Inferior parietal cortex (tissue), 1 donor: ENCODE results near the gene CXCL16.
"Not testable (repeated sequence)": the region's sequence is repeated elsewhere in the genome, so short reads cannot be mapped to it uniquely, and the experiment has no call there.

Experiments
- DNase-seq: peaks from one replicate; pipeline ENCODE4 v3.0.0-alpha.2; 2016; ENCODE audit errors: extremely low spot score

Gene CXCL16

DNA sequence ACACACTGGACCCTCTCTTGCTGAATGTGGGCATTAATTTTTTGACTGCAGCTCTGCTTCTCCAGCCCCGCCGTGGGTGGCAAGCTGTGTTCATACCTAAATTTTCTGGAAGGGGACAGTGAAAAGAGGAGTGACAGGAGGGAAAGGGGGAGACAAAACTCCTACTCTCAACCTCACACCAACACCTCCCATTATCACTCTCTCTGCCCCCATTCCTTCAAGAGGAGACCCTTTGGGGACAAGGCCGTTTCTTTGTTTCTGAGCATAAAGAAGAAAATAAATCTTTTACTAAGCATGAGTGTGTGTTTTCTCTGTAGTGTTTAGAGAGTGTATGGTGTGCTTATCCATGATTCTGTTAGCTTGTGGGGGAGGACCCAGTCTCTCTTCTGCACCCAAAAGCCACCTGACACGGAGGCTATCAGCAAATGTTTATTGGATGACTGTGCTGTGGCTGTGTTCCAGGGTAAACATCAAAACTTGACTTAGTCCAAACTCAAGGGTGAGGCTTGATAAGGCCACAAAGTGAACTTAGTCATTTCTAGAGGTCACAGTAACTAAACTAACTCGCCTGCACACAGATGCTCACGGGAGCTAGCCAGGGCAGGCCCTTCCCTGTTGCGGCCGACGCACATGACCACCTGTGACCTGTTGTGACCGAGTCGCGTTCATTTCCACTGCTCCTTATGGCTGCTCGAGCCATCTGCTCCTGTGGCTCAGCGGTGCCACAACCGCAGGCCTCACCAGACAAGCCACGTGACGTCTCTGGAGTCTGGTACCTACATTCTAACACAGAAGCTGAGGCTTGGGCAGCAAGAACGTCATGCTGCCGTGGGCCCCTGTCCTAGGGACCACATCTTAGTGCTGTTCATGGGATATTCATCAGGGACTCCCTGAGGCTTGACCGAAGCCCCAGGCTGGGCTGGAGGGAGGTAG lies 18.3 kb downstream of the CXCL16 start:
- DNase-seq = no peak

- no peak for DNase-seq
Observed at GRCh38 chr17:4720787-4721186, 18.9 kb downstream of the CXCL16 start.

DNA sequence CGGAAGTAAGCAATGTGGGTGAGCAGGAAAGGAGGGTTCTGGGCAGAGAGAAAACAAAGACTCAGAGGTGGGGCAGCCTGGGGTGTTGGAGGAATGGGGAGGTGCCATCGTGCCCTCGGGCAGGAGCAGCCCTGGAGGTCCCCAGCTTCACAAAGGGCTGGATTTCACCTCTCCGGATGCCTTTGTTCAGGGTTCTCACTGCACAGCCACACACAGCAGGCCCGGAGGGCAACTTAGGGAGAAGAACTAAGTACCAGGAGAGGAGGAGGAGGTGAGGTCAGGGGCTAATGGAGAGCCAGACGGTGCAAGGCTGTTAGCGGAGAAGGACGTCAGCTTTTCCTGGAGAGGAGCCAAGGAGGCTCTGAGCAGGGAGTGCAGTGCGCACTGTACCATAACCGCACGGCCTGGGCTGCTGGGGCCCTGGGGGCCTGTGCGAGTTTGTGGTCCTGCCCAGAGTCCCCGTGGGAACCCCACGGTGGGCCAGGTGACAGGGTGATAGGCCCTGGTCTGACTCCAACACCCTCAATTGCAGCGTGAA lies 20.0 kb downstream of the CXCL16 start:
- DNase-seq = no peak

DNA sequence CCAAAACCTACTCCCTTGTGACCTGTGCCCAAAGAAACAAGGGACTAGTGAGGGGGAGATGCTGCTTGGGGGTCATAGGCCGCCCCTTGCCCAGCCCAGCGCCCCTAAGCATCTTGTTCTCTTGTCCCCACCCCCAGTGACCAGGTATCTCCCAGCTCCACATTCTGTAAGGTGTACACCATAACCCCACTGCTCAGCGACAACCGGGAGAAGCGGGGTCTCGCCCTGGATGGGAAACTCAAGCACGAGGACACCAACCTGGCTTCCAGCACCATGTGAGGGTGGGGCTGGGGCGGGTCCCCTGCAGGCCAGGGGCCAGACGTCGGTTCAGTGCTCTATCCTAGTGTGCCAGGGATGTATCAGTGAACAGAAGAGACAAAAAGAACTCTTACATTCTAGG lies 20.6 kb downstream of the CXCL16 start:
- DNase-seq = no peak

- DNase-seq = no peak
Observed at GRCh38 chr17:4718276-4718675, 21.5 kb downstream of the CXCL16 start.

- no peak for DNase-seq
Observed at GRCh38 chr17:4717791-4718190, 21.9 kb downstream of the CXCL16 start.

DNA sequence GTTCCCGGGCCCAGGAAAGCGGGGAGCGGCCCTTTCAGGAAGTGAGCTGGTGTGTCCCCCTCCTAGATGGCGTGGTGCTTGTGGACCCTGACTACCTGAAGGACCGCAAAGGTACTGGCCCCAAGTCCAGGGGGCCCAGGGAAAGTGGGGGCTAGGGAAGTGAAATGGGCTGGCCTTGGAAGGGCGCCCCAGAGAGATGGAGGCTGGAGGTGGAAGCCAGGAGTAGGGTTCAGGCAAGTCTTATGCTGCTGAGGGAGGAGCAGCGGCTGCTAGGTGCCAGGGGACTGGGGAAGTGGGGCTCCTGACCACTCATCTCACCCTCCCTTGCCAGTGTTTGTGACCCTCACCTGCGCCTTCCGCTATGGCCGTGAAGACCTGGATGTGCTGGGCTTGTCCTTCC lies 23.6 kb downstream of the CXCL16 start:
- no peak for DNase-seq

- DNase-seq = no peak
Observed at GRCh38 chr17:4715063-4715744, 24.5 kb downstream of the CXCL16 start.

- not testable (repeated sequence) for DNase-seq
Observed at GRCh38 chr17:4714340-4715062, 25.2 kb downstream of the CXCL16 start.

DNA sequence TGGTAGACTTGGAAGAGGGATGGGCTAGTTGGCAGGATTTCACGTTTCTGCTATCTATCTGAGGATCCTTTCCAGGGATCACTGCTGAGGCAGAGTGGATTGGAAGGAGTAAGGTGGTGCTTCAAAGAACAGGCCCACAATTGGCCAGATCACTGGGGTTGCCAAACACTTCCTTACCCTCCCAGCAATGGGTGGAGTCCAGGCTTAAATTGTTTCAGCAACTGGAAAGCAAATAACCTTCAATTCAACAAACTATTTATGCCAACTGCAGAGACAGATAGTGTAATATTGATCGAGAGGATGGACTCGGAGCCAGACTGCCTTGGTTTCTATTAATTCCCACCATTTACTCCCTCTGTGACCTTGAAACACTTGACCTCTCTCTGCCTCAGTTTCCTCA lies 27.2 kb downstream of the CXCL16 start:
- no peak for DNase-seq

GRCh38 chr17:4711661-4712181 lies 28.0 kb downstream of the CXCL16 start:
- peak; percentile 50 for DNase-seq

- peak; percentile 23 for DNase-seq
Observed at GRCh38 chr17:4710693-4711634, 28.8 kb downstream of the CXCL16 start.

DNA sequence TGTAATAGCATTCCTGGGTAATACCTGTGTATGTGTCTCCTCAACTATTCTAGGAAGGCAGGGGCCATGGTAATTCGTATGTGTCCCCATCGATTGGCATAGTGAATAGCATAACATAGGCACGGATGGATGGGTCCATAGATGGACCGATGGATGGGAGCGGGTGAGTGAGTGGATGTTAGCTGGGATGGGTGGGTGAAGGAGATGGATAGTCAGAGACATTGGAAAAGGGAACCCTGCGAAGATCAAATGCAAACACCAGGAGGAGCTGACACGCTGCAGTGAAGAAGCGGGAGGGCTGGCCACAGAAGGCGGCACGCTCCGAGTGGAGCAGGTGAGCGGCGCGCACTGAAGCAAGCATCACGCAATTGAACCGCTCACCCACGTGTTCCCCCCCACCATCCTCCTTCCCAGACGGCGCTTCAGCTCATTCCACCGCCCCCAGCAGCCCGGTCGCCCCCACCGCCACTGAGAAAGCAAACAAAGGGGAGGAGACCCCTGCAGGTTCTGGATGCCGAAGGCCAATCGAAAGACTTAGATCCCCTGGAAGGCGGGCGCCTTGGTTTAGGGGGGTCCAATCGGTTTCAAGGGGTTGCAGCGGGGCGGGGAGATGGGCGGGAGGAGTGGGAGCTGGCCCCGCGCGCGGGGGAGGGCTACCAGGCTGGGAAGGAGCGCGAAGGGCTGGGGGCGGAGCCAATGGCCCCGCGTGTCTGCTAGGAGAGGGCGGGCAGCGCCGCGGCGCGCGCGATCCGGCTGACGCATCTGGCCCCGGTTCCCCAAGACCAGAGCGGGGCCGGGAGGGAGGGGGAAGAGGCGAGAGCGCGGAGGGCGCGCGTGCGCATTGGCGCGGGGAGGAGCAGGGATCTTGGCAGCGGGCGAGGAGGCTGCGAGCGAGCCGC lies 29.7 kb downstream of the CXCL16 start, which contains the start of gene ARRB2:
Gene ARRB2, plus strand, starts transcription at position 839 of the 899 bp plus-strand sequence. CDS start 90 bp downstream, outside the sequence.
- DNase-seq = peak; percentile 95

DNA sequence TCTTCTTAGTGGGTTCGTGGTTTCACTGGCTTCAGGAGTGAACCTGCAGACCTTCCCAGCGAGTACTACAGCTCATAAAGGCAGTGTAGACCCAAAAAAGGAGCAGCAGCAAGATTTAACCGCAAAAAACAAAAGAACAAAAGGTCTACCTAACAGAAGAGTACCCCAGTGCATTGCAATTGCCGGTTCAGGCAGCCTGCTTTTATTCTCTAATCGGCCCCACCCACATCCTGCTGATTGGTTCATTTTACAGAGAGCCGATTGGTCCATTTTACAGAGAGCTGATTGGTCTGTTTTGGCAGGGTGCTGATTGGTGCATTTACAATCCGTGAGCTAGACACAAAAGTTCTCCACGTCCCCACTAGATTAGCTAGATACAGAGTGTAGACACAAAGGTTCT lies 31.3 kb downstream of the CXCL16 start:
- DNase-seq = no peak

DNA sequence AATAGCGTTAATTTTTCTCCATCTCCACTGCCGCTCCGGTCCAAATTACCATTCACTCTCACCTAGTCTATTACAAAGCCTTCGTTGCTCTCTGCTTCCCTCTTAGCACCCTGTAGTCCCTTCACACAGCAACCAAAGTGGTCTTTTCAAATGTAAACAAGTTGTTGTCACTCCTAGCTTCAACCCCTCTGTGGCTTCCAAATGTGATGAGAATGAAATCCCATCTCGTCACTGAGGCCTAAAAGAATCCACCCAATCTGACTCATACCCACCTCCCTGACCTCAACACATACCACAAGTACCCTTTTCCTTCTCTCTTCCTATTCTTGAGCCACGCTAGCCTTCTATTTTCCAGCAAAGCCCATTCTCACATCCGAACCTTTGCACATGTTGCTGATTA lies 33.6 kb downstream of the CXCL16 start:
- no peak for DNase-seq

GRCh38 chr17:4704991-4705390 lies 34.7 kb downstream of the CXCL16 start:
- no peak for DNase-seq

DNA sequence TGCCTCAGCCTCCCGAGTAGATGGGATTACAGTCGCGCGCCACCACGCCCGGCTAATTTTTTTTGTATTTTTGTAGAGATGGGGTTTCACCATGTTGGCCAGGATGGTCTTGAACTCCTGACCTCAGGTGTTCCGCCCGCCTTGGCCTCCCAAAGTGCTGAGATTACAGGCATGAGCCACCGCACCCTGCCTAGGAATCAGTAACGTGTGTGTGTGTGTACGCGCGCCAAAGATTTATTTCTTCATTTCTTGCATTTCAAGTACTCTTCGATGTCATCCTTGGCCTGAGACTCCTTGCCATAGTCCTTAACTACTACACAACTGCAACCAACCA lies 35.2 kb downstream of the CXCL16 start:
- DNase-seq = not testable (repeated sequence)

- DNase-seq = no peak
Observed at GRCh38 chr17:4703330-4703691, 36.4 kb downstream of the CXCL16 start.

GRCh38 chr17:4701116-4701515 lies 38.6 kb downstream of the CXCL16 start:
- no peak for DNase-seq
